GM21367 (cell line): ENCODE data around the gene GNL2.

Source experiments
- ATAC-seq: cut with Tn5 transposase; IDR thresholded peaks from one replicate; pipeline ENCODE4 v1.9.1; 2021; ENCODE audit not compliant: unreplicated experiment

GNL2 gene

GRCh38 chr1:37517569-37517968, 78.2 kb downstream of the GNL2 start:
- no peak for ATAC-seq
